SK-N-SH (cell line): ENCODE data around the gene OBSCN.

Source experiments
- CTCF ChIP-seq: fragments of 200-600 bp; sonication (generic); IDR thresholded peaks from 2 replicates; pipeline ENCODE4 v1.6.1; 2017; ENCODE audit warnings: antibody characterized with exemption, mild to moderate bottlenecking, moderate library complexity
- EZH2phosphoT487 ChIP-seq: fragments of 200-600 bp; sonication (generic); IDR thresholded peaks from 2 replicates; pipeline ENCODE4 v1.6.1; 2017; ENCODE audit warnings: low read depth, mixed run types, mild to moderate bottlenecking, antibody characterized with exemption, moderate library complexity, borderline replicate concordance
- FOXJ3 ChIP-seq: sonication (generic); formaldehyde crosslinking; IDR thresholded peaks from 2 replicates; pipeline ENCODE4 v1.5.1; 2020; ENCODE audit warnings: mild to moderate bottlenecking, missing genetic modification reagents
- MXI1 ChIP-seq: IDR thresholded peaks from 2 replicates; pipeline ENCODE4 v1.6.1; 2012; ENCODE audit warnings: mild to moderate bottlenecking, low read depth, low read length, improper control_type of control experiment
- NRF1 ChIP-seq: IDR thresholded peaks from 2 replicates; pipeline ENCODE4 v1.6.1; 2012; ENCODE audit warnings: low read depth, mild to moderate bottlenecking, low read length
- POLR2AphosphoS5 ChIP-seq: IDR thresholded peaks from 2 replicates; pipeline ENCODE4 v1.6.1; 2012; ENCODE audit warnings: low read depth, low read length
- RAD21 ChIP-seq: IDR thresholded peaks from 2 replicates; pipeline ENCODE4 v1.6.1; 2012; ENCODE audit warnings: mild to moderate bottlenecking, low read length
- SIN3A ChIP-seq: IDR thresholded peaks from 2 replicates; pipeline ENCODE4 v1.6.1; 2012; ENCODE audit warnings: low read depth, mild to moderate bottlenecking, low read length, moderate library complexity, borderline replicate concordance
- TAF1 ChIP-seq: IDR thresholded peaks from 2 replicates; pipeline ENCODE4 v1.6.1; 2012; ENCODE audit warnings: low read depth, mild to moderate bottlenecking, low read length, moderate library complexity, borderline replicate concordance
- TEAD4 ChIP-seq: IDR thresholded peaks from 2 replicates; pipeline ENCODE4 v1.4.0; 2012; ENCODE audit warnings: mild to moderate bottlenecking, borderline replicate concordance; ENCODE audit not compliant: insufficient read depth
- YY1 ChIP-seq: IDR thresholded peaks from 2 replicates; pipeline ENCODE4 v1.4.0; 2012; ENCODE audit warnings: low read depth, mild to moderate bottlenecking
- TF ChIP-seq, protein P1 (sequence below): IDR thresholded peaks from 2 replicates; pipeline ENCODE4 v1.6.1; 2012; ENCODE audit warnings: mild to moderate bottlenecking, low read depth, low read length, moderate library complexity
- TF ChIP-seq, protein P2 (sequence below): IDR thresholded peaks from 2 replicates; pipeline ENCODE4 v1.4.0; 2012; ENCODE audit warnings: low read depth, borderline replicate concordance
- TF ChIP-seq, protein P3 (sequence below): fragments of 150-350 bp; IDR thresholded peaks from 2 replicates; pipeline ENCODE4 v1.6.1; 2017; ENCODE audit warnings: antibody characterized with exemption, low read length, low read depth, borderline replicate concordance

DNA sequence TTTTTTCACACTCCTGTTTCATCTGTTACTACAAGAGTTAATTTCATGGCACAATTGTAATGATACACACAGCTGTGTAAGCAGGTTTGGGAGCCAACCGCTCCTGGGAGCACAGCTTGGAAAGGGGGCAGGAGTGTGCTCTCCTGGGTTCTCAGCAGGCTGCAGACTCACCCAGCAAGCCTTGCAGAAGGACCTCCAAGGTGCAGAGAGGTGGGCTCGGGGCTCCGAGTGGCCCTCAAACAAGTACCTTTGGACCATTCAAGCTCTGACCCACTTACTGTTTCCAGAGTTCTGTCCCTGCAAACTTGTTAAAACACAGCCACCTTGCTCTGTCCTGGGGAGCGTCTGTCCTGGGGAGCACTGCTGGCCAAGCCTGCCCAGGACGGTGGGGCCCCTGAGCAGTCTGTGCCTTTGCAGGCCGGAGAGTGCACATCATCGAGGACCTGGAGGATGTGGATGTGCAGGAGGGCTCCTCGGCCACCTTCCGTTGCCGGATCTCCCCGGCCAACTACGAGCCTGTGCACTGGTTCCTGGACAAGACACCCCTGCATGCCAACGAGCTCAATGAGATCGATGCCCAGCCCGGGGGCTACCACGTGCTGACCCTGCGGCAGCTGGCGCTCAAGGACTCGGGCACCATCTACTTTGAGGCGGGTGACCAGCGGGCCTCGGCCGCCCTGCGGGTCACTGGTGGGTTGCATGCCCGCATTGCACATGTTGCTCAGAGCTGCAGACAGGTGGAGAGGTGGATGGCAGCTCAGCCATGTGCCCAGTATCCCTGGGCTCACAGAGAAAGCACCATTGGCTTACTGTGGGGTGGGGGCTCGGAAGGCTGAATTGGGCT, 78.0 kb downstream of the OBSCN start:
- TF ChIP-seq NRF1 (no peak), POLR2AphosphoS5 (no peak), FOXJ3 (CRISPR knock-in tag) (no peak), CTCF (no peak), TAF1 (no peak), RAD21 (no peak), MXI1 (no peak), YY1 (no peak), TEAD4 (no peak), SIN3A (no peak), EZH2phosphoT487 (no peak)
- TF ChIP-seq, protein P1, sequence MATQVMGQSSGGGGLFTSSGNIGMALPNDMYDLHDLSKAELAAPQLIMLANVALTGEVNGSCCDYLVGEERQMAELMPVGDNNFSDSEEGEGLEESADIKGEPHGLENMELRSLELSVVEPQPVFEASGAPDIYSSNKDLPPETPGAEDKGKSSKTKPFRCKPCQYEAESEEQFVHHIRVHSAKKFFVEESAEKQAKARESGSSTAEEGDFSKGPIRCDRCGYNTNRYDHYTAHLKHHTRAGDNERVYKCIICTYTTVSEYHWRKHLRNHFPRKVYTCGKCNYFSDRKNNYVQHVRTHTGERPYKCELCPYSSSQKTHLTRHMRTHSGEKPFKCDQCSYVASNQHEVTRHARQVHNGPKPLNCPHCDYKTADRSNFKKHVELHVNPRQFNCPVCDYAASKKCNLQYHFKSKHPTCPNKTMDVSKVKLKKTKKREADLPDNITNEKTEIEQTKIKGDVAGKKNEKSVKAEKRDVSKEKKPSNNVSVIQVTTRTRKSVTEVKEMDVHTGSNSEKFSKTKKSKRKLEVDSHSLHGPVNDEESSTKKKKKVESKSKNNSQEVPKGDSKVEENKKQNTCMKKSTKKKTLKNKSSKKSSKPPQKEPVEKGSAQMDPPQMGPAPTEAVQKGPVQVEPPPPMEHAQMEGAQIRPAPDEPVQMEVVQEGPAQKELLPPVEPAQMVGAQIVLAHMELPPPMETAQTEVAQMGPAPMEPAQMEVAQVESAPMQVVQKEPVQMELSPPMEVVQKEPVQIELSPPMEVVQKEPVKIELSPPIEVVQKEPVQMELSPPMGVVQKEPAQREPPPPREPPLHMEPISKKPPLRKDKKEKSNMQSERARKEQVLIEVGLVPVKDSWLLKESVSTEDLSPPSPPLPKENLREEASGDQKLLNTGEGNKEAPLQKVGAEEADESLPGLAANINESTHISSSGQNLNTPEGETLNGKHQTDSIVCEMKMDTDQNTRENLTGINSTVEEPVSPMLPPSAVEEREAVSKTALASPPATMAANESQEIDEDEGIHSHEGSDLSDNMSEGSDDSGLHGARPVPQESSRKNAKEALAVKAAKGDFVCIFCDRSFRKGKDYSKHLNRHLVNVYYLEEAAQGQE: no peak
- TF ChIP-seq, protein P2, sequence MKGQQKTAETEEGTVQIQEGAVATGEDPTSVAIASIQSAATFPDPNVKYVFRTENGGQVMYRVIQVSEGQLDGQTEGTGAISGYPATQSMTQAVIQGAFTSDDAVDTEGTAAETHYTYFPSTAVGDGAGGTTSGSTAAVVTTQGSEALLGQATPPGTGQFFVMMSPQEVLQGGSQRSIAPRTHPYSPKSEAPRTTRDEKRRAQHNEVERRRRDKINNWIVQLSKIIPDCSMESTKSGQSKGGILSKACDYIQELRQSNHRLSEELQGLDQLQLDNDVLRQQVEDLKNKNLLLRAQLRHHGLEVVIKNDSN: no peak
- TF ChIP-seq, protein P3, sequence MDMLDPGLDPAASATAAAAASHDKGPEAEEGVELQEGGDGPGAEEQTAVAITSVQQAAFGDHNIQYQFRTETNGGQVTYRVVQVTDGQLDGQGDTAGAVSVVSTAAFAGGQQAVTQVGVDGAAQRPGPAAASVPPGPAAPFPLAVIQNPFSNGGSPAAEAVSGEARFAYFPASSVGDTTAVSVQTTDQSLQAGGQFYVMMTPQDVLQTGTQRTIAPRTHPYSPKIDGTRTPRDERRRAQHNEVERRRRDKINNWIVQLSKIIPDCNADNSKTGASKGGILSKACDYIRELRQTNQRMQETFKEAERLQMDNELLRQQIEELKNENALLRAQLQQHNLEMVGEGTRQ: no peak
